VCaP (cell line): ENCODE data around the gene XRN2.

Source experiments
- H3K27ac ChIP-seq: fragments of 450-650 bp; 2 replicates; pipeline ENCODE4 v1.5.1; 2017
- CTCF ChIP-seq: fragments of 450-650 bp; conservative IDR thresholded peaks from 2 replicates; pipeline ENCODE4 v1.5.1; 2017; ENCODE audit warnings: mild to moderate bottlenecking, moderate library complexity

The XRN2 gene

GRCh38 chr20:21336455-21337151, 33.5 kb downstream of the XRN2 start:
- no peak overlapping the region for H3K27ac ChIP-seq
- no peak for TF ChIP-seq CTCF

GRCh38 chr20:21338291-21338690, 35.2 kb downstream of the XRN2 start:
- H3K27ac ChIP-seq: no peak overlapping the region
- TF ChIP-seq CTCF: no peak

GRCh38 chr20:21339499-21339898, 36.4 kb downstream of the XRN2 start:
- TF ChIP-seq CTCF: no peak
- no peak overlapping the region for H3K27ac ChIP-seq

- no peak overlapping the region for H3K27ac ChIP-seq
- TF ChIP-seq CTCF: no peak
These were observed 38.0 kb downstream of the XRN2 start for GRCh38 chr20:21340991-21341697.

- TF ChIP-seq CTCF: no peak
These were observed 39.7 kb downstream of the XRN2 start for GRCh38 chr20:21342656-21343345.

GRCh38 chr20:21344206-21344900, 41.2 kb downstream of the XRN2 start:
- TF ChIP-seq CTCF: no peak
- H3K27ac ChIP-seq: no peak overlapping the region

More at GRCh38 chr20:21342656-21343345, 39.7 kb downstream of the XRN2 start:
- no peak overlapping the region for H3K27ac ChIP-seq

GRCh38 chr20:21344961-21345360, 41.8 kb downstream of the XRN2 start:
- no peak for TF ChIP-seq CTCF
- no peak overlapping the region for H3K27ac ChIP-seq
